Keratinocyte (primary cell): ENCODE data around the gene PCDHAC2. TPM values are rescaled to one million over a fixed set of nuclear protein-coding genes. Genes with fewer than 3 reads are reported as not detected.
A peak's percentile ranks its signal among the peaks of the same experiment; 100 is the strongest.

Experiments
- DNase-seq: peaks from one replicate; pipeline ENCODE4 v3.0.0-alpha.2; 2011; ENCODE audit warnings: low read depth, missing footprints, low spot score
- FAIRE-seq: peaks from 2 replicates; lab custom pipeline; 2011; peaks lifted over from hg19 to GRCh38; lab: Jason Lieb, UNC
- H2AFZ ChIP-seq: 2 replicates; pipeline ENCODE4 v1.6.0; 2012; ENCODE audit warnings: low read length, control low read depth, inconsistent platforms; ENCODE audit not compliant: control insufficient read depth
- H3K27ac ChIP-seq: 2 replicates; pipeline ENCODE4 v1.5.1; 2011; ENCODE audit warnings: low read length; ENCODE audit not compliant: control insufficient read depth, insufficient read depth
- H3K27me3 ChIP-seq: 3 replicates; pipeline ENCODE4 v1.6.0; 2011; ENCODE audit warnings: low read length; ENCODE audit not compliant: control insufficient read depth, insufficient read depth; ENCODE audit errors: extremely low read depth
- H3K36me3 ChIP-seq, 2 experiments: 2 replicates in 1 of 2; 3 replicates in 1 of 2; pipeline ENCODE4 v1.5.1; 2011; ENCODE audit warnings: low read length in 2 of 2, mild to moderate bottlenecking in 1 of 2; ENCODE audit not compliant: control insufficient read depth in 2 of 2, insufficient read depth in 2 of 2; ENCODE audit errors: extremely low read depth in 1 of 2
- H3K4me1 ChIP-seq: 3 replicates; pipeline ENCODE4 v1.5.1; 2011; ENCODE audit warnings: low read length; ENCODE audit not compliant: control insufficient read depth, insufficient read depth; ENCODE audit errors: extremely low read depth
- H3K4me2 ChIP-seq: 3 replicates; pipeline ENCODE4 v1.6.0; 2011; ENCODE audit warnings: low read depth, low read length; ENCODE audit not compliant: control insufficient read depth, insufficient read depth; ENCODE audit errors: extremely low read depth
- H3K4me3 ChIP-seq, 3 experiments: fragments of 200-600 bp in 1 of 3; sonication (generic) in 1 of 3; 2 replicates in 2 of 3; 3 replicates in 1 of 3; pipeline ENCODE4 v1.5.1; 2011 to 2016; ENCODE audit warnings: low read length in 3 of 3, mild to moderate bottlenecking in 3 of 3, control low read depth in 2 of 3, inconsistent platforms in 1 of 3, low read depth in 1 of 3, mixed read lengths in 1 of 3, mixed run types in 1 of 3, moderate library complexity in 1 of 3; ENCODE audit not compliant: control insufficient read depth in 2 of 3, insufficient read depth in 2 of 3; ENCODE audit errors: extremely low read depth in 1 of 3
- H3K79me2 ChIP-seq: 2 replicates; pipeline ENCODE4 v1.6.0; 2012; ENCODE audit warnings: low read length; ENCODE audit not compliant: control insufficient read depth, insufficient read depth
- H3K9ac ChIP-seq: 3 replicates; pipeline ENCODE4 v1.6.0; 2011; ENCODE audit warnings: low read length; ENCODE audit not compliant: control insufficient read depth, insufficient read depth; ENCODE audit errors: extremely low read depth
- H3K9me1 ChIP-seq: 3 replicates; pipeline ENCODE4 v1.6.0; 2011; ENCODE audit warnings: low read length; ENCODE audit not compliant: control insufficient read depth, insufficient read depth; ENCODE audit errors: extremely low read depth
- H3K9me3 ChIP-seq: 2 replicates; pipeline ENCODE4 v1.5.1; 2012; ENCODE audit warnings: low read depth, low read length; ENCODE audit not compliant: control insufficient read depth
- H4K20me1 ChIP-seq: 3 replicates; pipeline ENCODE4 v1.6.0; 2011; ENCODE audit warnings: low read length; ENCODE audit not compliant: control insufficient read depth, insufficient read depth; ENCODE audit errors: extremely low read depth
- EZH2 ChIP-seq: IDR thresholded peaks from one replicate; pipeline ENCODE4 v1.6.1; 2012; ENCODE audit warnings: inconsistent platforms, mild to moderate bottlenecking, low read length, moderate library complexity
- dilution Hi-C: fragments of 300-500 bp; cut with MboI; formaldehyde crosslinking; loops from one replicate; pipeline ENCODE4 v1.7.0; 2020; ENCODE audit warnings: low sequenced_read_pairs; ENCODE audit not compliant: extremely low pct_ligation_motif_present
- polyA plus RNA-seq, 5 experiments: library from polyadenylated mRNA; depleted of rRNA in 3 of 5; stranded (reverse) in 3 of 5; stranded (forward) in 1 of 5; unstranded in 1 of 5; fragments of >200 nt; gene quantifications; 1 replicate in 1 of 5; 2 replicates in 3 of 5; 3 replicates in 1 of 5; pipeline versions ENCODE4 v1.2.1 to v1.2.3, GENCODE V29; 2011 to 2012; ENCODE audit warnings: missing spikeins in 2 of 5, low read depth in 1 of 5, low replicate concordance in 1 of 5
- TF ChIP-seq, protein P1 (sequence below), 3 experiments: IDR thresholded peaks in 1 of 3; conservative IDR thresholded peaks in 1 of 3; optimal IDR thresholded peaks in 1 of 3; 2 replicates in 2 of 3; 3 replicates in 1 of 3; pipeline versions ENCODE3 to v1.5.1; 2011; ENCODE audit warnings: low read length in 3 of 3, mild to moderate bottlenecking in 3 of 3, moderate library complexity in 2 of 3, control low read depth in 1 of 3, inconsistent platforms in 1 of 3; ENCODE audit not compliant: insufficient read depth in 2 of 3; ENCODE audit errors: extremely low read depth in 1 of 3

The PCDHAC2 gene
- polyA plus RNA-seq, 1 donor (not counting 4 experiments of a cell fraction or from before 2014, with no cell fraction given): 2.1 TPM

DNA sequence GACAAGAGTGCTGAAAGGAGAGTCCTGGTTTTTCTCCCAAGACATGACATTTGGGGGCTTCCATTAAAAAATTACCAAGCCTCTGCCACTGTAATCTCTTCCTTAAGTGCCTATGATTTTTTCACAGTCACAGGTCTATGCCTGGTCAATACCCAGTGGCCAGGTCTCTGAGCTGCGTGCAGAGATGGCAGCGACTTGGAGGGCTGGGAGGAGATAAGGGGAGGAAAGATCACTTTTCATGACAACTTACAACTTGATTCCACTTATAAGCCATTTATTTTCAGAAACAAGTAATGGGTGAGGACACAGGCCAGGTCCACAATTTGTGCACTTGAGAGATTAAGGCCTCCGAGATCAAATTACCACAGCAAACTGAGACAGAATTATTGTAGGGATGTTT, 1.9 kb upstream of the PCDHAC2 start:
- no peak for TF ChIP-seq EZH2
- TF ChIP-seq, protein P1, sequence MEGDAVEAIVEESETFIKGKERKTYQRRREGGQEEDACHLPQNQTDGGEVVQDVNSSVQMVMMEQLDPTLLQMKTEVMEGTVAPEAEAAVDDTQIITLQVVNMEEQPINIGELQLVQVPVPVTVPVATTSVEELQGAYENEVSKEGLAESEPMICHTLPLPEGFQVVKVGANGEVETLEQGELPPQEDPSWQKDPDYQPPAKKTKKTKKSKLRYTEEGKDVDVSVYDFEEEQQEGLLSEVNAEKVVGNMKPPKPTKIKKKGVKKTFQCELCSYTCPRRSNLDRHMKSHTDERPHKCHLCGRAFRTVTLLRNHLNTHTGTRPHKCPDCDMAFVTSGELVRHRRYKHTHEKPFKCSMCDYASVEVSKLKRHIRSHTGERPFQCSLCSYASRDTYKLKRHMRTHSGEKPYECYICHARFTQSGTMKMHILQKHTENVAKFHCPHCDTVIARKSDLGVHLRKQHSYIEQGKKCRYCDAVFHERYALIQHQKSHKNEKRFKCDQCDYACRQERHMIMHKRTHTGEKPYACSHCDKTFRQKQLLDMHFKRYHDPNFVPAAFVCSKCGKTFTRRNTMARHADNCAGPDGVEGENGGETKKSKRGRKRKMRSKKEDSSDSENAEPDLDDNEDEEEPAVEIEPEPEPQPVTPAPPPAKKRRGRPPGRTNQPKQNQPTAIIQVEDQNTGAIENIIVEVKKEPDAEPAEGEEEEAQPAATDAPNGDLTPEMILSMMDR (optimal IDR thresholded peaks at IDR 0.05 in 1 of 3, IDR thresholded peaks at IDR 0.05 in 1 of 3, conservative IDR thresholded peaks at IDR 0.05 in 1 of 3; ENCODE audit: extremely low read depth in 1 of 3, insufficient read depth in 2 of 3, low read length in 3 of 3): no peak

DNA sequence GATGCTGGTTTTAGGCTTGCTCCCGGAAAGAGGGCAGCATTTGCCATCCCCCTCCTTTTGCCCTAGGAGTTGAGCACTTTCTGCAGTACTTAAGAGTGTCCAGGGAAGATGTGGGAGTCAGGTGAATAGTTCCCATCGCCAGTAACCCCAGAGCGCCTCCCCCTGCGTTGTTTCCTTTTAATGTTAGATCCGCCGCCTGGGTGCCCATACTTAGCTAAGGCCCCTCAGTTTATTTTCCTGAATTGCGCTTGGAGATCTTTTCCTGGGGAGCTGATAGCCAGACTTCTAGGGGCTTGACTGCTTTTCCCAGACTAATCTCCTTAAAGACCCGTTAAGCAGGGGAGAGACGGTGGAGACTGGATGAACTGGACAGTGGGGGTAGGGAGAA, 377 bp upstream of the PCDHAC2 start:
- TF ChIP-seq, protein P1 (optimal IDR thresholded peaks at IDR 0.05 in 1 of 3, IDR thresholded peaks at IDR 0.05 in 1 of 3, conservative IDR thresholded peaks at IDR 0.05 in 1 of 3; ENCODE audit: extremely low read depth in 1 of 3, insufficient read depth in 2 of 3, low read length in 3 of 3): no peak
- Histone ChIP-seq H3K27ac (no peak overlapping the region), H3K9me3 (no peaks in the 10 kb centered on the region), H3K9me1 (no peaks in the 10 kb centered on the region), H3K36me3 (no peaks in the 10 kb centered on the region), H3K79me2 (no peaks in the 10 kb centered on the region), H3K4me3 (peak overlapping the region; percentile 38 to 53 (median 53)), H3K27me3 (peaks cover 23% of the 10 kb centered on the region), H2AFZ (peak overlapping the region; percentile 76), H3K9ac (no peak overlapping the region), H3K4me2 (peak overlapping the region; percentile 71), H4K20me1 (no peaks in the 10 kb centered on the region), H3K4me1 (peaks cover 3% of the 10 kb centered on the region)
- DNase-seq: no peak
- FAIRE-seq: no peak
- dilution Hi-C loops: no loop called here

More for the DNA sequence above, 1.9 kb upstream of the PCDHAC2 start:
- H3K36me3 ChIP-seq: no peaks in the 10 kb centered on the region
- no peak overlapping the region for H3K27ac ChIP-seq
- DNase-seq (no peak), FAIRE-seq (no peak)
- H2AFZ ChIP-seq: no peak overlapping the region
- H3K79me2 ChIP-seq: no peaks in the 10 kb centered on the region
- no peaks in the 10 kb centered on the region for H3K9me3 ChIP-seq
- H3K27me3 ChIP-seq: peaks cover 23% of the 10 kb centered on the region
- H3K9ac ChIP-seq: no peak overlapping the region
- dilution Hi-C loops: no loop called here
- peaks cover 3% of the 10 kb centered on the region for H3K4me1 ChIP-seq
- H4K20me1 ChIP-seq: no peaks in the 10 kb centered on the region
- H3K4me2 ChIP-seq: no peak overlapping the region
- H3K4me3 ChIP-seq: no peak overlapping the region
- H3K9me1 ChIP-seq: no peaks in the 10 kb centered on the region
